GM12878 (cell line): ENCODE measurements around the gene RTCA. TPM values are rescaled to one million over a fixed set of nuclear protein-coding genes. Genes with fewer than 3 reads are reported as not detected.

Experiments used
- ATAC-seq: fragments of 200-7000 bp; cut with Tn5 transposase; 3 replicates; pipeline ENCODE4 v1.9.1; 2020; ENCODE audit warnings: mild to moderate bottlenecking, moderate library complexity
- Bru-seq: library from RNA; stranded (reverse); fragments of 400-500 nt; gene quantifications from one replicate; lab custom pipeline; 2021; lab: Mats Ljungman, UMichigan
- BruChase-seq, 2 experiments: library from RNA; stranded (reverse); fragments of 400-500 nt; gene quantifications; one replicate each; lab custom pipeline; 2021; lab: Mats Ljungman, UMichigan
- BruUV-seq: library from RNA; stranded (reverse); fragments of 400-500 nt; replicated peaks from 2 replicates; lab custom pipeline; 2021; lab: Mats Ljungman, UMichigan
- CTCF ChIA-PET: fragments of 300-600 bp; sonication (Branson Sonifier 250); formaldehyde crosslinking; extraction: SDS; loops from one replicate; lab custom pipeline; 2021; ENCODE audit warnings: inconsistent platforms; lab: Yijun Ruan, JAX
- POLR2A ChIA-PET: fragments of 350-600 bp; formaldehyde crosslinking; extraction: SDS; loops from one replicate; lab custom pipeline; 2021; ENCODE audit warnings: inconsistent platforms; lab: Charles Lee
- RAD21 ChIA-PET: fragments of 300-600 bp; sonication (Branson Sonifier 250); formaldehyde crosslinking; loops from one replicate; lab custom pipeline; 2023; ENCODE audit warnings: antibody characterized with exemption; ENCODE audit not compliant: unreplicated experiment; lab: Charles Lee
- SMC1A ChIA-PET: fragments of 300-600 bp; sonication (Branson Sonifier 250); formaldehyde crosslinking; loops from one replicate; lab custom pipeline; 2023; ENCODE audit not compliant: unreplicated experiment, uncharacterized antibody; lab: Charles Lee
- DNase-seq: peaks from one replicate; pipeline ENCODE4 v3.0.0-alpha.2; 2011; ENCODE audit warnings: low read depth, low spot score
- FAIRE-seq: peaks from 3 replicates; lab custom pipeline; 2011; peaks lifted over from hg19 to GRCh38; lab: Jason Lieb, UNC
- H2AFZ ChIP-seq: 2 replicates; pipeline ENCODE4 v1.6.0; 2011; ENCODE audit warnings: low read depth, low read length, control low read depth; ENCODE audit not compliant: control insufficient read depth
- H3K27ac ChIP-seq: 2 replicates; pipeline ENCODE4 v1.5.1; 2011; ENCODE audit warnings: control low read depth; ENCODE audit not compliant: control insufficient read depth, insufficient read depth
- H3K27me3 ChIP-seq, 2 experiments: replicated peaks in 1 of 2; 2 replicates each; pipeline versions ENCODE4 v1.6.0 to v1.6.1; 2011; ENCODE audit warnings: low read length in 1 of 2; ENCODE audit not compliant: control insufficient read depth in 2 of 2, insufficient read depth in 2 of 2
- H3K36me3 ChIP-seq, 2 experiments: 2 replicates each; pipeline ENCODE4 v1.5.1; 2011; ENCODE audit warnings: low read length in 1 of 2; ENCODE audit not compliant: control insufficient read depth in 2 of 2, insufficient read depth in 2 of 2
- H3K4me1 ChIP-seq: 2 replicates; pipeline ENCODE4 v1.6.1; 2011; ENCODE audit warnings: mild to moderate bottlenecking, low read length, moderate library complexity, mixed read lengths; ENCODE audit not compliant: control insufficient read depth, insufficient read depth
- H3K4me2 ChIP-seq: 2 replicates; pipeline ENCODE4 v1.6.0; 2011; ENCODE audit warnings: control low read depth; ENCODE audit not compliant: control insufficient read depth, insufficient read depth
- H3K4me3 ChIP-seq: fragments of 200-600 bp; sonication (generic); 2 replicates; pipeline ENCODE4 v1.5.1; 2016
- H3K79me2 ChIP-seq: 2 replicates; pipeline ENCODE4 v1.6.0; 2011; ENCODE audit warnings: low read length; ENCODE audit not compliant: control insufficient read depth, insufficient read depth
- H3K9ac ChIP-seq: 2 replicates; pipeline ENCODE4 v1.8.0; 2011; ENCODE audit warnings: low read length, control low read depth, mixed read lengths; ENCODE audit not compliant: control insufficient read depth, insufficient read depth
- H3K9me3 ChIP-seq: replicated peaks from 3 replicates; pipeline ENCODE4 v1.5.1; 2011; ENCODE audit warnings: mild to moderate bottlenecking, low read length; ENCODE audit not compliant: control insufficient read depth, insufficient read depth
- H4K20me1 ChIP-seq: 2 replicates; pipeline ENCODE4 v1.6.0; 2011; ENCODE audit not compliant: control insufficient read depth, insufficient read depth
- ATF7 ChIP-seq: fragments of 450-650 bp; IDR thresholded peaks from 2 replicates; pipeline ENCODE4 v1.6.1; 2016; ENCODE audit warnings: low read depth, mild to moderate bottlenecking
- BCL11A ChIP-seq: IDR thresholded peaks from 2 replicates; pipeline ENCODE4 v1.6.1; 2011; ENCODE audit warnings: low read depth, low read length
- DPF2 ChIP-seq: fragments of 450-650 bp; IDR thresholded peaks from 2 replicates; pipeline ENCODE4 v1.6.1; 2017; ENCODE audit warnings: mild to moderate bottlenecking
- EZH2 ChIP-seq: IDR thresholded peaks from 2 replicates; pipeline ENCODE4 v1.6.1; 2012; ENCODE audit warnings: low read depth, mild to moderate bottlenecking, control low read depth, inconsistent platforms, low read length, borderline replicate concordance; ENCODE audit not compliant: control insufficient read depth
- GATAD2B ChIP-seq: fragments of 450-650 bp; conservative IDR thresholded peaks from 2 replicates; pipeline ENCODE4 v1.6.1; 2017; ENCODE audit warnings: low read depth, mild to moderate bottlenecking, moderate library complexity
- JUNB ChIP-seq: IDR thresholded peaks from 2 replicates; pipeline ENCODE4 v1.6.1; 2016; ENCODE audit warnings: antibody characterized with exemption, mild to moderate bottlenecking
- NBN ChIP-seq: fragments of 450-650 bp; IDR thresholded peaks from 2 replicates; pipeline ENCODE4 v1.6.1; 2016
- NR2F1 ChIP-seq: fragments of 450-650 bp; conservative IDR thresholded peaks from 2 replicates; pipeline ENCODE4 v1.6.1; 2017; ENCODE audit warnings: mild to moderate bottlenecking
- PAX8 ChIP-seq: fragments of 450-650 bp; IDR thresholded peaks from 2 replicates; pipeline ENCODE4 v1.6.1; 2017; ENCODE audit warnings: mild to moderate bottlenecking, moderate library complexity
- RELA ChIP-seq: fragments of 450-650 bp; IDR thresholded peaks from 2 replicates; pipeline ENCODE4 v1.8.0; 2014; ENCODE audit warnings: borderline replicate concordance; ENCODE audit not compliant: partially characterized antibody
- RUNX3 ChIP-seq: IDR thresholded peaks from 2 replicates; pipeline ENCODE4 v1.6.1; 2012; ENCODE audit warnings: low read length, inconsistent platforms
- SMC3 ChIP-seq: IDR thresholded peaks from 2 replicates; pipeline ENCODE4 v1.6.1; 2011; ENCODE audit warnings: low read length, improper control_type of control experiment, borderline replicate concordance
- SP1 ChIP-seq: IDR thresholded peaks from one replicate; pipeline ENCODE4 v1.6.1; 2011; ENCODE audit warnings: low read depth, low read length
- STAT1 ChIP-seq: fragments of 450-650 bp; conservative IDR thresholded peaks from 2 replicates; pipeline ENCODE4 v1.6.1; 2014; ENCODE audit warnings: antibody characterized with exemption, mild to moderate bottlenecking
- ZNF207 ChIP-seq: fragments of 450-650 bp; IDR thresholded peaks from 2 replicates; pipeline ENCODE4 v1.6.1; 2014; ENCODE audit warnings: antibody characterized with exemption, mild to moderate bottlenecking, borderline replicate concordance
- ZNF384 ChIP-seq: IDR thresholded peaks from 2 replicates; pipeline ENCODE4 v1.6.1; 2012; ENCODE audit warnings: low read depth, mild to moderate bottlenecking, low read length, improper control_type of control experiment, borderline replicate concordance
- WGBS: methylation state at CpG from one replicate; pipeline ENCODE4 v1.1.6; 2016; ENCODE audit warnings: low lambda C conversion rate; ENCODE audit not compliant: insufficient replicate concordance, insufficient coverage; ENCODE audit errors: missing lambda C conversion rate; 5-methylcytosine and 5-hydroxymethylcytosine counted together
- in situ Hi-C: fragments of 300-500 bp; cut with MboI; formaldehyde crosslinking; loops from 9 replicates; pipeline ENCODE4 v1.14.3; 2018; ENCODE audit warnings: mixed read lengths
- intact Hi-C: fragments of 100-400 bp; cut with micrococcal nuclease; formaldehyde crosslinking; loops from one replicate; pipeline ENCODE4 v1.14.2; 2022; ENCODE audit not compliant: unreplicated experiment
- long read RNA-seq, 2 experiments: library from polyadenylated mRNA; unstranded; transcript quantifications; one replicate each; pipeline ENCODE4 v2.0.0, GENCODE V29; 2019 to 2020
- polyA minus RNA-seq, 3 experiments: library from RNA; depleted of rRNA, polyadenylated mRNA; stranded (reverse); fragments of >200 nt; gene quantifications; 2 replicates each; pipeline ENCODE4 v1.2.3, GENCODE V29; 2011
- polyA plus RNA-seq, 11 experiments: library from polyadenylated mRNA; depleted of rRNA in 4 of 11; unstranded in 6 of 11; stranded (reverse) in 5 of 11; fragments of >200 nt; fragmentation: Nextera tagmentation in 4 of 11; fragmentation: Illumina TruSeq in 1 of 11; extraction: Ambion mirVana in 4 of 11; extraction: Trizol in 1 of 11; gene quantifications; 1 replicate in 1 of 11; 2 replicates in 10 of 11; pipeline versions ENCODE4 v1.2.1 to v1.2.3, GENCODE V29; 2011 to 2016; ENCODE audit warnings: inconsistent platforms in 2 of 11, missing spikeins in 2 of 11, low read depth in 1 of 11
- total RNA-seq, 4 experiments: library from RNA; depleted of rRNA in 3 of 4; stranded (reverse); fragments of >200 nt in 3 of 4; fragmentation: Illumina TruSeq in 1 of 4; extraction: Trizol in 1 of 4; gene quantifications; 2 replicates each; pipeline versions ENCODE4 v1.2.1 to v1.2.3, GENCODE V29; 2013 to 2021
- TF ChIP-seq, protein P1 (sequence below): fragments of 450-650 bp; IDR thresholded peaks from 2 replicates; pipeline ENCODE4 v1.6.1; 2014; ENCODE audit warnings: mild to moderate bottlenecking
- TF ChIP-seq, protein P2 (sequence below): fragments of 450-650 bp; IDR thresholded peaks from 2 replicates; pipeline ENCODE4 v1.6.1; 2016; ENCODE audit warnings: mild to moderate bottlenecking

The RTCA gene
- total RNA-seq (2013; cell fraction: nucleolus; rRNA removed) = 47.0 and 52.6 TPM in 2 replicates
- total RNA-seq (2014; rRNA removed) (37.1 and 39.3 TPM in 2 replicates), total RNA-seq (2014; rRNA removed; fragmentation: Illumina TruSeq; extraction: Trizol) (31.3 and 34.5 TPM in 2 replicates), total RNA-seq (2021) (36.3 and 37.3 TPM in 2 replicates), polyA plus RNA-seq (2011; rRNA removed) (46.5 and 71.3 TPM in 2 replicates), polyA plus RNA-seq (2014; fragmentation: Illumina TruSeq; extraction: Trizol) (29.2 and 41.4 TPM in 2 replicates), polyA plus RNA-seq (2014; fragmentation: Nextera tagmentation; extraction: Ambion mirVana) (10 to 100 TPM; 10.3 to 23.6 TPM), polyA plus RNA-seq (2014; rRNA removed) (37.4 and 37.8 TPM in 2 replicates), polyA plus RNA-seq (2016; fragmentation: Nextera tagmentation; extraction: Ambion mirVana) (10 to 100 TPM; 59.4 to 63.5 TPM), polyA minus RNA-seq (2011; rRNA and poly(A)+ RNA removed) (20.1 and 31.5 TPM in 2 replicates), Bru-seq, nascent RNA (percentile 93 among the genes with signal in this experiment), BruChase-seq, experiment 1, labeled RNA remaining after a 6-hour chase (percentile 87 among the genes with signal in this experiment), BruChase-seq, experiment 2, labeled RNA remaining after a 2-hour chase (percentile 89 among the genes with signal in this experiment)
- polyA plus RNA-seq (2011; ENCODE audit: low read depth) = 23.2 TPM
- 18.6 and 21.5 TPM in 2 replicates for polyA plus RNA-seq (2011; cell fraction: cytosol; rRNA removed)
- 26.3 and 27.4 TPM in 2 replicates for polyA plus RNA-seq (2011; cell fraction: nucleus; rRNA removed)
- 34.4 and 38.7 TPM in 2 replicates for polyA plus RNA-seq (2012)
- 11.1 and 12.8 TPM in 2 replicates for polyA minus RNA-seq (2011; cell fraction: cytosol; rRNA and poly(A)+ RNA removed)
- polyA minus RNA-seq (2011; cell fraction: nucleus; rRNA and poly(A)+ RNA removed) = 30.1 and 50.8 TPM in 2 replicates
- long read RNA-seq, experiment 1, transcript RTCA-203 (11 exons, 2,535 nt) = major isoform, 53 of 63 reads
- long read RNA-seq, experiment 1, partial matches to known transcripts = 1 of 63 reads
- long read RNA-seq, experiment 1, other reads (novel, unspliced or antisense) = 6 of 63 reads
- long read RNA-seq, experiment 2, transcript RTCA-203 (11 exons, 2,535 nt) = major isoform, 325 of 402 reads
- long read RNA-seq, experiment 2, transcript RTCA-201 (12 exons, 1,534 nt) = minor isoform, 22 of 402 reads
- long read RNA-seq, experiment 2, partial matches to known transcripts = 15 of 402 reads
- long read RNA-seq, experiment 2, other reads (novel, unspliced or antisense) = 40 of 402 reads

DNA sequence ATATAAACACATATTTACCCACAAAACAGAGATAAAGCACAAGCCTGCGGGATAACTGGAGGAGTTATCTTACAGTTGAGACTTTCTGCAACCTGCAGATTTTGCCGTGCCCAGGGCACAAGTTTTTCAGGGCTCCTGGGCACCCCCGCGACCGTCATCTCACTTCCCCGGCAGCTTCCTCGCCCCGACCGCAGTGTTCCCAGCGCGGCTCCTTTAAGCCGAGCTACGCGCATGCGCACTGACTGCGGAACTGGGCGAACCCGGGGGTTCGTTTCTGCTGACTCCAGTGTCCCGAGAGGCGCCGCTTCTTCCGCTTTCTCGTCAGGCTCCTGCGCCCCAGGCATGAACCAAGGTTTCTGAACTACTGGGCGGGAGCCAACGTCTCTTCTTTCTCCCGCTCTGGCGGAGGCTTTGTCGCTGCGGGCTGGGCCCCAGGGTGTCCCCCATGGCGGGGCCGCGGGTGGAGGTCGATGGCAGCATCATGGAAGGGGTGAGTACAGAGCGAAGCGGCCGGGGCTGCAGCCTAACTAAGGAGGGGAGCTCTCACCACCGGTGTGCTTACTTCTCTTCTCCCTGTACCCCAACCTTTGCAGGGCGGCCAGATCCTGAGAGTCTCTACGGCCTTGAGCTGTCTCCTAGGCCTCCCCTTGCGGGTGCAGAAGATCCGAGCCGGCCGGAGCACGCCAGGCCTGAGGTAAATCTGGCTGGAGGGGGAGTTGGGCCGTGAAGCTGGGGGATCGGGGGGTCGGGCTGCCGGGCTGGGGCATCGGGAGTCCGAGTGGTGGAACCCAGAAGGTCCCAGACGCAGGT is at the start of gene RTCA:
RTCA (plus strand) TSS at position 286 of the 810 bp plus-strand sequence; CDS start at position 446, 160 bp downstream.
- ATAC-seq (peak; percentile 96), DNase-seq (peak; percentile 74), FAIRE-seq (peak; percentile 91)
- ChIA-PET RAD21 (interaction anchor here (0.6 to 2.9 kb wide), 9 partner anchors 9 to 414 kb away, joined by 3 to 22 read pairs (median 6); partner anchors contain the start of genes CDC14A and DBT), CTCF (interaction anchor here (0.6 to 3.4 kb wide), 10 partner anchors 9 to 193 kb away, joined by 3 to 18 read pairs (median 4); partner anchors contain the start of genes CDC14A and DBT), SMC1A (interaction anchor here (0.7 to 3.7 kb wide), 17 partner anchors 9 to 453 kb away, joined by 3 to 32 read pairs (median 4); partner anchors contain the start of genes CDC14A, DBT, SASS6 and TRMT13), POLR2A (interaction anchor here (0.7 to 2.9 kb wide), 8 partner anchors 16 to 213 kb away, joined by 3 to 24 read pairs (median 4); partner anchors contain the start of gene DBT)
- Histone ChIP-seq H2AFZ (peak within 1 kb of the TSS; percentile 95), H3K4me2 (peak within 1 kb of the TSS; percentile 84), H3K27me3 (no peaks in the 10 kb centered on the region), H3K4me3 (peak within 1 kb of the TSS; percentile 100), H3K9me3 (no peaks in the 10 kb centered on the region), H3K79me2 (peaks cover 26% of the 10 kb centered on the region), H3K4me1 (peaks cover 2% of the 10 kb centered on the region; the same call in 1 of the 2 replicates), H3K36me3 (peaks cover 2 to 22% of the 10 kb centered on the region in 2 experiments), H4K20me1 (no peaks in the 10 kb centered on the region; the same call in 1 of the 2 replicates), H3K27ac (peak within 1 kb of the TSS; percentile 73), H3K9ac (peak within 1 kb of the TSS; percentile 93)
- no TSS peak for BruUV-seq
- WGBS = 1% methylated on average over 51 of the region's 53 CpGs
- in situ Hi-C loops (no loop called here), intact Hi-C loops (loop anchor here (5.0 kb wide), 1 partner anchor 229 kb away; a partner anchor contains a TSS)
- TF ChIP-seq PAX8 (no peak), NR2F1 (no peak), ZNF384 (no peak), ZNF207 (no peak), GATAD2B (0 out of 2 replicates have a peak, but pooled peaks have one; percentile 54), JUNB (no peak), NBN (0 out of 2 replicates have a peak, but pooled peaks have one; percentile 69), ATF7 (peak; percentile 50; the same call in 1 of the 2 replicates), DPF2 (0 out of 2 replicates have a peak, but pooled peaks have one; percentile 13), STAT1 (no peak), RUNX3 (peak; percentile 81), RELA (no peak), SMC3 (no peak), EZH2 (no peak), BCL11A (no peak), SP1 (no peak)
- TF ChIP-seq, protein P1, sequence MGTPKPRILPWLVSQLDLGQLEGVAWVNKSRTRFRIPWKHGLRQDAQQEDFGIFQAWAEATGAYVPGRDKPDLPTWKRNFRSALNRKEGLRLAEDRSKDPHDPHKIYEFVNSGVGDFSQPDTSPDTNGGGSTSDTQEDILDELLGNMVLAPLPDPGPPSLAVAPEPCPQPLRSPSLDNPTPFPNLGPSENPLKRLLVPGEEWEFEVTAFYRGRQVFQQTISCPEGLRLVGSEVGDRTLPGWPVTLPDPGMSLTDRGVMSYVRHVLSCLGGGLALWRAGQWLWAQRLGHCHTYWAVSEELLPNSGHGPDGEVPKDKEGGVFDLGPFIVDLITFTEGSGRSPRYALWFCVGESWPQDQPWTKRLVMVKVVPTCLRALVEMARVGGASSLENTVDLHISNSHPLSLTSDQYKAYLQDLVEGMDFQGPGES = no peak
- TF ChIP-seq, protein P2, sequence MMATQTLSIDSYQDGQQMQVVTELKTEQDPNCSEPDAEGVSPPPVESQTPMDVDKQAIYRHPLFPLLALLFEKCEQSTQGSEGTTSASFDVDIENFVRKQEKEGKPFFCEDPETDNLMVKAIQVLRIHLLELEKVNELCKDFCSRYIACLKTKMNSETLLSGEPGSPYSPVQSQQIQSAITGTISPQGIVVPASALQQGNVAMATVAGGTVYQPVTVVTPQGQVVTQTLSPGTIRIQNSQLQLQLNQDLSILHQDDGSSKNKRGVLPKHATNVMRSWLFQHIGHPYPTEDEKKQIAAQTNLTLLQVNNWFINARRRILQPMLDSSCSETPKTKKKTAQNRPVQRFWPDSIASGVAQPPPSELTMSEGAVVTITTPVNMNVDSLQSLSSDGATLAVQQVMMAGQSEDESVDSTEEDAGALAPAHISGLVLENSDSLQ = no peak
